Body of pancreas (tissue), 4 donors: ENCODE measurements around the gene SLC5A10. TPM values are rescaled to one million over a fixed set of nuclear protein-coding genes. Genes with fewer than 3 reads are reported as not detected.
A peak's percentile ranks its signal among the peaks of the same experiment; 100 is the strongest.

Source experiments
- ATAC-seq: fragments of 150-250 bp; one replicate; pipeline ENCODE4 v1.9.1; 2016
- DNase-seq, 4 donors: peaks; one replicate each; pipeline ENCODE4 v3.0.0-alpha.2; 2019
- H3K27ac ChIP-seq, 4 donors: fragments of 200-600 bp; sonication (generic); 1 replicate in 3 of 4; 2 replicates in 1 of 4; pipeline versions ENCODE4 v1.5.1 to v1.6.1; 2016 to 2019; ENCODE audit warnings: mild to moderate bottlenecking in 1 of 4, mixed read lengths in 1 of 4, moderate library complexity in 1 of 4
- H3K27me3 ChIP-seq, 2 donors: fragments of 200-600 bp; sonication (generic); one replicate each; pipeline ENCODE4 v1.6.0; 2016; ENCODE audit warnings: mild to moderate bottlenecking in 1 of 2
- H3K36me3 ChIP-seq, 2 donors: fragments of 200-600 bp; sonication (generic); replicated peaks in 1 of 2; 2 replicates each; pipeline ENCODE4 v1.5.1; 2016; ENCODE audit warnings: low read depth in 2 of 2; ENCODE audit not compliant: insufficient read depth in 1 of 2
- H3K4me1 ChIP-seq: fragments of 200-600 bp; sonication (generic); one replicate; pipeline ENCODE4 v1.6.0; 2016
- H3K4me3 ChIP-seq, 2 donors: fragments of 200-600 bp; sonication (generic); 1 replicate in 1 of 2; 2 replicates in 1 of 2; pipeline ENCODE4 v1.5.1; 2016 to 2019
- H3K9me3 ChIP-seq, 3 donors: fragments of 200-600 bp; sonication (generic); 1 replicate in 2 of 3; 2 replicates in 1 of 3; pipeline ENCODE4 v1.5.1; 2016
- CTCF ChIP-seq, 7 experiments: fragments of 450-650 bp in 4 of 7; fragments of 200-600 bp in 3 of 7; sonication (generic) in 3 of 7; IDR thresholded peaks; one replicate each; pipeline ENCODE4 v1.5.1; 2016 to 2019; ENCODE audit warnings: antibody characterized with exemption in 7 of 7
- POLR2A ChIP-seq, 3 donors: fragments of 450-650 bp; IDR thresholded peaks; one replicate each; pipeline ENCODE4 v1.6.1; 2016; ENCODE audit warnings: antibody characterized with exemption in 3 of 3, mild to moderate bottlenecking in 2 of 3
- WGBS, 2 donors: methylation state at CpG; one replicate each; pipeline ENCODE4 v1.1.5; 2017; 5-methylcytosine and 5-hydroxymethylcytosine counted together
- intact Hi-C: fragments of 100-400 bp; cut with DNase I; formaldehyde crosslinking; loops from one replicate; pipeline ENCODE4 v1.15.1; 2023
- total RNA-seq, 2 donors: library from RNA; depleted of rRNA; stranded (reverse); fragments of >200 nt; gene quantifications; one replicate each; pipeline ENCODE4 v1.1.0, GENCODE V29; 2016

Gene SLC5A10
- total RNA-seq, 2 donors from 2014 or later = not detected

- WGBS, 2 donors = 69% methylated on average over 6 of the region's 6 CpGs
- Histone ChIP-seq H3K9me3 (no peaks in the 10 kb centered on the region), H3K4me1 (peaks cover 15% of the 10 kb centered on the region), H3K4me3 (no peak overlapping the region), H3K36me3 (no peaks in the 10 kb centered on the region), H3K27me3 (no peaks in the 10 kb centered on the region), H3K27ac (no peak overlapping the region)
- no peak for ATAC-seq
- no peak for DNase-seq
- TF ChIP-seq CTCF (IDR thresholded peaks at IDR 0.05) = no peak
- TF ChIP-seq POLR2A (IDR thresholded peaks at IDR 0.05) = no peak
- intact Hi-C loops = no loop called here
Observed at GRCh38 chr17:18949566-18949965, 2.4 kb upstream of the SLC5A10 start.

- Histone ChIP-seq H3K9me3 (no peaks in the 10 kb centered on the region), H3K4me1 (peaks cover 15% of the 10 kb centered on the region), H3K27me3 (no peaks in the 10 kb centered on the region), H3K36me3 (no peaks in the 10 kb centered on the region), H3K4me3 (no peak overlapping the region), H3K27ac (peak overlapping the region in 3 of 4 donors; percentile 33 to 68 (median 63))
- ATAC-seq (no peak), DNase-seq (no peak)
- WGBS, 2 donors = 27 to 58% methylated on average over 4 of the region's 4 CpGs
- intact Hi-C loops = no loop called here
- TF ChIP-seq POLR2A (IDR thresholded peaks at IDR 0.05) = no peak
- no peak for TF ChIP-seq CTCF (IDR thresholded peaks at IDR 0.05)
Observed at GRCh38 chr17:18950346-18950745, 1.6 kb upstream of the SLC5A10 start.

GRCh38 chr17:18950944-18951905 lies 740 bp upstream of the SLC5A10 start:
- no peak overlapping the region for H3K4me3 ChIP-seq
- DNase-seq = peak; percentile 53 to 75 (median 74)
- intact Hi-C loops = no loop called here
- H3K27ac ChIP-seq = peak overlapping the region; percentile 33 to 68 (median 52)
- ATAC-seq = peak; percentile 90
- H3K9me3 ChIP-seq = no peaks in the 10 kb centered on the region
- TF ChIP-seq POLR2A (IDR thresholded peaks at IDR 0.05) = no peak
- no peak for TF ChIP-seq CTCF (IDR thresholded peaks at IDR 0.05)
- H3K36me3 ChIP-seq = no peaks in the 10 kb centered on the region
- 56 to 66% methylated on average over 19 to 34 of the region's 34 CpGs for WGBS, 2 donors
- H3K27me3 ChIP-seq = no peaks in the 10 kb centered on the region
- peaks cover 15% of the 10 kb centered on the region for H3K4me1 ChIP-seq

- peaks cover 15% of the 10 kb centered on the region for H3K4me1 ChIP-seq
- no peaks in the 10 kb centered on the region for H3K9me3 ChIP-seq
- H3K27me3 ChIP-seq = no peaks in the 10 kb centered on the region
- intact Hi-C loops = no loop called here
- 87 to 88% methylated on average over 12 to 14 of the region's 14 CpGs for WGBS, 2 donors
- TF ChIP-seq CTCF (IDR thresholded peaks at IDR 0.05) = no peak
- no peak for TF ChIP-seq POLR2A (IDR thresholded peaks at IDR 0.05)
- no peaks in the 10 kb centered on the region for H3K36me3 ChIP-seq
- no peak overlapping the region for H3K27ac ChIP-seq
- DNase-seq (no peak), ATAC-seq (no peak)
- no peak overlapping the region for H3K4me3 ChIP-seq
Observed at GRCh38 chr17:18953231-18953728, 1.3 kb downstream of the SLC5A10 start.
